ENCODE data around the gene PCDHB10.
"Not testable (repeated sequence)": the region's sequence is repeated elsewhere in the genome, so short reads cannot be mapped to it uniquely, and the experiment has no call there.

DNA sequence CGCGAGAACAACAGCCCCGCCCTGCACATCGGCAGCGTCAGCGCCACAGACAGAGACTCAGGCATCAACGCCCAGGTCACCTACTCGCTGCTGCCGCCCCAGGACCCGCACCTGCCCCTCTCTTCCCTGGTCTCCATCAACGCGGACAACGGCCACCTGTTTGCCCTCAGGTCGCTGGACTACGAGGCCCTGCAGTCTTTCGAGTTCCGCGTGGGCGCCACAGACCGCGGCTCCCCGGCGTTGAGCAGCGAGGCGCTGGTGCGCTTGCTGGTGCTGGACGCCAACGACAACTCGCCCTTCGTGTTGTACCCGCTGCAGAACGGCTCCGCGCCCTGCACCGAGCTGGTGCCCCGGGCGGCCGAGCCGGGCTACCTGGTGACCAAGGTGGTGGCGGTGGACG is 40.5 kb upstream of the PCDHB10 start:
- TF ChIP-seq, protein P1, sequence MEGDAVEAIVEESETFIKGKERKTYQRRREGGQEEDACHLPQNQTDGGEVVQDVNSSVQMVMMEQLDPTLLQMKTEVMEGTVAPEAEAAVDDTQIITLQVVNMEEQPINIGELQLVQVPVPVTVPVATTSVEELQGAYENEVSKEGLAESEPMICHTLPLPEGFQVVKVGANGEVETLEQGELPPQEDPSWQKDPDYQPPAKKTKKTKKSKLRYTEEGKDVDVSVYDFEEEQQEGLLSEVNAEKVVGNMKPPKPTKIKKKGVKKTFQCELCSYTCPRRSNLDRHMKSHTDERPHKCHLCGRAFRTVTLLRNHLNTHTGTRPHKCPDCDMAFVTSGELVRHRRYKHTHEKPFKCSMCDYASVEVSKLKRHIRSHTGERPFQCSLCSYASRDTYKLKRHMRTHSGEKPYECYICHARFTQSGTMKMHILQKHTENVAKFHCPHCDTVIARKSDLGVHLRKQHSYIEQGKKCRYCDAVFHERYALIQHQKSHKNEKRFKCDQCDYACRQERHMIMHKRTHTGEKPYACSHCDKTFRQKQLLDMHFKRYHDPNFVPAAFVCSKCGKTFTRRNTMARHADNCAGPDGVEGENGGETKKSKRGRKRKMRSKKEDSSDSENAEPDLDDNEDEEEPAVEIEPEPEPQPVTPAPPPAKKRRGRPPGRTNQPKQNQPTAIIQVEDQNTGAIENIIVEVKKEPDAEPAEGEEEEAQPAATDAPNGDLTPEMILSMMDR (conservative IDR thresholded peaks at IDR 0.05; ENCODE audit: low read length), result not testable (repeated sequence)
- TF ChIP-seq EZH2phosphoT487 (IDR thresholded peaks at IDR 0.05; ENCODE audit: borderline replicate concordance), result not testable (repeated sequence)
